HepG2 (cell line): ENCODE data around the gene SLC12A9. TPM values are rescaled to one million over a fixed set of nuclear protein-coding genes. Genes with fewer than 3 reads are reported as not detected.
"Not testable (repeated sequence)": the region's sequence is repeated elsewhere in the genome, so short reads cannot be mapped to it uniquely, and the experiment has no call there.

Experiments used
- ESRRA ChIP-seq: sonication (generic); formaldehyde crosslinking; IDR thresholded peaks from 2 replicates; pipeline ENCODE4 v1.5.1; 2020; ENCODE audit warnings: mild to moderate bottlenecking, low read depth, missing genetic modification reagents
- HDAC1 ChIP-seq: sonication (generic); formaldehyde crosslinking; IDR thresholded peaks from 2 replicates; pipeline ENCODE4 v1.5.1; 2020; ENCODE audit warnings: mild to moderate bottlenecking, missing genetic modification reagents
- HNF4A ChIP-seq: sonication (generic); formaldehyde crosslinking; IDR thresholded peaks from 2 replicates; pipeline ENCODE4 v1.4.0; 2020; ENCODE audit warnings: missing genetic modification reagents
- HNF4G ChIP-seq, 2 experiments: sonication (generic) in 1 of 2; formaldehyde crosslinking in 1 of 2; IDR thresholded peaks; 2 replicates each; pipeline versions ENCODE4 v1.4.0 to v1.6.1; 2011 to 2020; ENCODE audit warnings: borderline replicate concordance in 2 of 2, low read depth in 2 of 2, mild to moderate bottlenecking in 2 of 2, low read length in 1 of 2, missing genetic modification reagents in 1 of 2, moderate library complexity in 1 of 2
- NCOA2 ChIP-seq: sonication (generic); formaldehyde crosslinking; IDR thresholded peaks from 2 replicates; pipeline ENCODE4 v1.8.0; 2022; ENCODE audit warnings: inconsistent platforms
- ZBTB10 ChIP-seq: sonication (generic); formaldehyde crosslinking; IDR thresholded peaks from 2 replicates; pipeline ENCODE4 v1.4.0; 2020; ENCODE audit warnings: missing genetic modification reagents, borderline replicate concordance
- ZBTB3 ChIP-seq: sonication (generic); formaldehyde crosslinking; IDR thresholded peaks from 2 replicates; pipeline ENCODE4 v1.4.0; 2020; ENCODE audit warnings: low read depth, mild to moderate bottlenecking, moderate library complexity, missing genetic modification reagents, borderline replicate concordance
- ZFX ChIP-seq: sonication (generic); formaldehyde crosslinking; IDR thresholded peaks from 2 replicates; pipeline ENCODE4 v1.4.0; 2020; ENCODE audit warnings: mild to moderate bottlenecking, low read depth, missing genetic modification reagents, moderate library complexity
- ZFY ChIP-seq: sonication (generic); formaldehyde crosslinking; IDR thresholded peaks from 2 replicates; pipeline ENCODE4 v1.4.0; 2020; ENCODE audit warnings: missing genetic modification reagents
- ZHX1 ChIP-seq: sonication (generic); formaldehyde crosslinking; IDR thresholded peaks from 2 replicates; pipeline ENCODE4 v1.8.1; 2022; ENCODE audit warnings: low read depth, mild to moderate bottlenecking, missing genetic modification reagents
- ZMYM2 ChIP-seq: sonication (generic); formaldehyde crosslinking; IDR thresholded peaks from 2 replicates; pipeline ENCODE4 v1.8.0; 2022; ENCODE audit warnings: mild to moderate bottlenecking, missing genetic modification reagents
- ZNF629 ChIP-seq: sonication (generic); formaldehyde crosslinking; conservative IDR thresholded peaks from 2 replicates; pipeline ENCODE4 v1.5.0; 2020; ENCODE audit warnings: missing genetic modification reagents
- polyA plus RNA-seq, 8 experiments: library from polyadenylated mRNA; depleted of rRNA in 3 of 8; stranded (reverse) in 7 of 8; unstranded in 1 of 8; fragments of >200 nt; fragmentation: Illumina TruSeq in 4 of 8; extraction: Trizol in 4 of 8; gene quantifications; 2 replicates each; pipeline versions ENCODE4 v1.2.1 to v1.2.3, GENCODE V29; 2011 to 2016; ENCODE audit warnings: low read depth in 4 of 8, missing spikeins in 1 of 8, mixed read lengths in 1 of 8; ENCODE audit not compliant: insufficient read depth in 1 of 8
- total RNA-seq, 5 experiments: library from RNA; depleted of rRNA; stranded (reverse); fragments of >200 nt; fragmentation: Illumina TruSeq; extraction: Trizol; gene quantifications; 2 replicates each; pipeline ENCODE4 v1.2.3, GENCODE V29; 2016; ENCODE audit warnings: low read depth in 1 of 5
- TF ChIP-seq, protein P1 (sequence below): sonication (generic); formaldehyde crosslinking; IDR thresholded peaks from 2 replicates; pipeline ENCODE4 v1.5.1; 2020; ENCODE audit warnings: mild to moderate bottlenecking, missing genetic modification reagents, moderate library complexity
- TF ChIP-seq, protein P2 (sequence below): IDR thresholded peaks from 2 replicates; pipeline ENCODE4 v1.6.1; 2012; ENCODE audit warnings: inconsistent platforms
- TF ChIP-seq, protein P3 (sequence below), 2 experiments: sonication (generic) in 1 of 2; formaldehyde crosslinking in 1 of 2; IDR thresholded peaks; 2 replicates each; pipeline versions ENCODE4 v1.5.1 to v1.6.1; 2011 to 2020; ENCODE audit warnings: borderline replicate concordance in 1 of 2, low read depth in 1 of 2, low read length in 1 of 2, mild to moderate bottlenecking in 1 of 2, missing genetic modification reagents in 1 of 2, moderate library complexity in 1 of 2

The SLC12A9 gene
- total and polyA plus RNA-seq, 2 of the 13 experiments (the other 11 are each of a cell fraction or from before 2014, with no cell fraction given), result 8.7 to 16.6 TPM

DNA sequence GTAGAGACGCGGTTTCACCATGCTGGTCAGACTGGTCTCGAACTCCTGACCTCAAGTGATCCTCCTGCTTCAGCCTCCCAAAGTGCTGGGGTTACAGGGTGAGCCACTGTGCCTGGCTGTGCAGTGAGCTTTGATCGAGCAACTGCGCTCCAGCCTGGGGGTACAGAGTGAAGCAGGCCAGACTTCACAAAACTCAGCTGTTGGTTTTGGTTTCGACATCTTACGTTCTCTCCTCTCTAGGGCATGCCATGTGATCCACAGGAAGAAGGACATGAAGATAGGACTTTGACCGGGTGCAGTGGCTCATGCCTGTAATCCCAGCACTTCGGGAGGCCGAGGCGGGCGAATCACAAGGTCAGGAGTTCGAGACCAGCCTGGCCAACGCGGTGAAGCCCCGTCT lies 36.0 kb upstream of the SLC12A9 start (continued):
- TF ChIP-seq, protein P1, sequence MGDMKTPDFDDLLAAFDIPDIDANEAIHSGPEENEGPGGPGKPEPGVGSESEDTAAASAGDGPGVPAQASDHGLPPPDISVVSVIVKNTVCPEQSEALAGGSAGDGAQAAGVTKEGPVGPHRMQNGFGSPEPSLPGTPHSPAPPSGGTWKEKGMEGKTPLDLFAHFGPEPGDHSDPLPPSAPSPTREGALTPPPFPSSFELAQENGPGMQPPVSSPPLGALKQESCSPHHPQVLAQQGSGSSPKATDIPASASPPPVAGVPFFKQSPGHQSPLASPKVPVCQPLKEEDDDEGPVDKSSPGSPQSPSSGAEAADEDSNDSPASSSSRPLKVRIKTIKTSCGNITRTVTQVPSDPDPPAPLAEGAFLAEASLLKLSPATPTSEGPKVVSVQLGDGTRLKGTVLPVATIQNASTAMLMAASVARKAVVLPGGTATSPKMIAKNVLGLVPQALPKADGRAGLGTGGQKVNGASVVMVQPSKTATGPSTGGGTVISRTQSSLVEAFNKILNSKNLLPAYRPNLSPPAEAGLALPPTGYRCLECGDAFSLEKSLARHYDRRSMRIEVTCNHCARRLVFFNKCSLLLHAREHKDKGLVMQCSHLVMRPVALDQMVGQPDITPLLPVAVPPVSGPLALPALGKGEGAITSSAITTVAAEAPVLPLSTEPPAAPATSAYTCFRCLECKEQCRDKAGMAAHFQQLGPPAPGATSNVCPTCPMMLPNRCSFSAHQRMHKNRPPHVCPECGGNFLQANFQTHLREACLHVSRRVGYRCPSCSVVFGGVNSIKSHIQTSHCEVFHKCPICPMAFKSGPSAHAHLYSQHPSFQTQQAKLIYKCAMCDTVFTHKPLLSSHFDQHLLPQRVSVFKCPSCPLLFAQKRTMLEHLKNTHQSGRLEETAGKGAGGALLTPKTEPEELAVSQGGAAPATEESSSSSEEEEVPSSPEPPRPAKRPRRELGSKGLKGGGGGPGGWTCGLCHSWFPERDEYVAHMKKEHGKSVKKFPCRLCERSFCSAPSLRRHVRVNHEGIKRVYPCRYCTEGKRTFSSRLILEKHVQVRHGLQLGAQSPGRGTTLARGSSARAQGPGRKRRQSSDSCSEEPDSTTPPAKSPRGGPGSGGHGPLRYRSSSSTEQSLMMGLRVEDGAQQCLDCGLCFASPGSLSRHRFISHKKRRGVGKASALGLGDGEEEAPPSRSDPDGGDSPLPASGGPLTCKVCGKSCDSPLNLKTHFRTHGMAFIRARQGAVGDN (CRISPR knock-in tag), result peak; percentile 64
- TF ChIP-seq ESRRA (CRISPR knock-in tag), result peak; percentile 55; the same call in 1 of the 2 replicates
- TF ChIP-seq, protein P2, sequence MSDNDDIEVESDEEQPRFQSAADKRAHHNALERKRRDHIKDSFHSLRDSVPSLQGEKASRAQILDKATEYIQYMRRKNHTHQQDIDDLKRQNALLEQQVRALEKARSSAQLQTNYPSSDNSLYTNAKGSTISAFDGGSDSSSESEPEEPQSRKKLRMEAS, result 0 out of 2 replicates have a peak, but pooled peaks have one; percentile 32
- peak; percentile 64 for TF ChIP-seq HDAC1 (CRISPR knock-in tag)
- peak; percentile 83; the same call in 1 of the 2 replicates for TF ChIP-seq ZBTB3
- TF ChIP-seq ZBTB10 (CRISPR knock-in tag), result 0 out of 2 replicates have a peak, but pooled peaks have one; percentile 43
- peak; percentile 55; the same call in 1 of the 2 replicates for TF ChIP-seq ZHX1 (CRISPR knock-in tag)
- peak; percentile 66 for TF ChIP-seq ZNF629 (CRISPR knock-in tag)
- TF ChIP-seq HNF4G (IDR thresholded peaks at IDR 0.05; ENCODE audit: borderline replicate concordance, low read depth, low read length), result peak; percentile 53; the same call in 1 of the 2 replicates
- TF ChIP-seq HNF4G (CRISPR knock-in tag; IDR thresholded peaks at IDR 0.05; ENCODE audit: borderline replicate concordance, low read depth), result not testable (repeated sequence)
- peak; percentile 89 for TF ChIP-seq HNF4A (CRISPR knock-in tag)
- TF ChIP-seq ZFX (CRISPR knock-in tag), result peak; percentile 33; the same call in 1 of the 2 replicates
- TF ChIP-seq ZFY (CRISPR knock-in tag), result peak; percentile 21; the same call in 1 of the 2 replicates
- TF ChIP-seq, protein P3, sequence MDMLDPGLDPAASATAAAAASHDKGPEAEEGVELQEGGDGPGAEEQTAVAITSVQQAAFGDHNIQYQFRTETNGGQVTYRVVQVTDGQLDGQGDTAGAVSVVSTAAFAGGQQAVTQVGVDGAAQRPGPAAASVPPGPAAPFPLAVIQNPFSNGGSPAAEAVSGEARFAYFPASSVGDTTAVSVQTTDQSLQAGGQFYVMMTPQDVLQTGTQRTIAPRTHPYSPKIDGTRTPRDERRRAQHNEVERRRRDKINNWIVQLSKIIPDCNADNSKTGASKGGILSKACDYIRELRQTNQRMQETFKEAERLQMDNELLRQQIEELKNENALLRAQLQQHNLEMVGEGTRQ (IDR thresholded peaks at IDR 0.05; ENCODE audit: low read depth, low read length), result not testable (repeated sequence)
- TF ChIP-seq, protein P3 (CRISPR knock-in tag; IDR thresholded peaks at IDR 0.05; ENCODE audit: borderline replicate concordance), result 0 out of 2 replicates have a peak, but pooled peaks have one; percentile 44
- TF ChIP-seq ZMYM2 (CRISPR knock-in tag), result peak; percentile 90
- 0 out of 2 replicates have a peak, but pooled peaks have one; percentile 24 for TF ChIP-seq NCOA2 (CRISPR knock-in tag)
